Hepatocyte (in vitro differentiated cells): ENCODE measurements around the gene RHOF.

Experiments
- EZH2 ChIP-seq: fragments of 200-600 bp; sonication (generic); IDR thresholded peaks from 2 replicates; pipeline ENCODE4 v1.6.1; 2016; ENCODE audit warnings: antibody characterized with exemption, mild to moderate bottlenecking, borderline replicate concordance
- EZH2phosphoT487 ChIP-seq: fragments of 200-600 bp; sonication (generic); IDR thresholded peaks from one replicate; pipeline ENCODE4 v1.6.1; 2018; ENCODE audit warnings: antibody characterized with exemption, mild to moderate bottlenecking, low read depth, moderate library complexity; ENCODE audit not compliant: unreplicated experiment, severe bottlenecking
- TF ChIP-seq, protein P1 (sequence below): fragments of 200-600 bp; sonication (generic); IDR thresholded peaks from 2 replicates; pipeline ENCODE4 v1.5.1; 2016; ENCODE audit warnings: antibody characterized with exemption, mild to moderate bottlenecking; ENCODE audit not compliant: poor library complexity

DNA sequence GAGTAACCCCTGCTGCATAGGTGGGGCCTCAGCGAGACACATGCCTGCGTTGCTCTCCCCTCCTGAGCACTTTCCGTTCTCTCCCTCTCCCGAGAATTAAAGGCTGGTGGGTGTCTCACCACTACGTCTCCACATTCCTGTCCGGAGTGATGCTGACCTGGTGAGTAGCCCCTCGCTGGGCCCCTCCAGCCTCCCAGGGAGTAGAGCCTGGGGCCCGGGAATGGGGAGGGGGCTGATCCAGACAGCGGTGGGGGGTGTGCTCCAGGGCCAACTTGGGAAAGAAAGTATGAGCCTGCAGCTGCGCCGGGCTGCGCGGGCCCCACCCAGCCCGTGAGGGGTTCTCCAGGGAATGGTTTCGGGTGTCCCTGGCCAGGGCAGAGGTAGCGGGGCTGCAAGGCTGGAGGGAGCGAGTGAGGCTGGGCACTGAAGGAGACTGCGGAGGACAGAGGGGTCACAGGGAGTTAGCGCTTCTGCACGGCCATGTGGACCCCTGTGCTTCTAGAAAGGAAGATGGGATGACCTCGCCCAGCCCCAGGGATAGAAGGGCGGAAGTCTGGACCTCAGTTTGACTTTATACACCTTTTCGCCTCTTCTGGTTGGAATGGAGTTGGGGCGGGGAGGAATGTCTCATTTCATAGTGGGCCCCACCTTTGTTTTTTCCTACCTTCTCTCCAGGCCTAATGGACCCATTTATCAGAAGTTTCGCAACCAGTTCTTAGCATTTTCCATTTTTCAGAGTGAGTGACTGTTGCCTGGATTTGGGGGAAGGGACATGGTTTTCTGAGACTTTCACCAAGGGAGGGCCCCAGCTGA lies 22.5 kb downstream of the RHOF start:
- TF ChIP-seq, protein P1, sequence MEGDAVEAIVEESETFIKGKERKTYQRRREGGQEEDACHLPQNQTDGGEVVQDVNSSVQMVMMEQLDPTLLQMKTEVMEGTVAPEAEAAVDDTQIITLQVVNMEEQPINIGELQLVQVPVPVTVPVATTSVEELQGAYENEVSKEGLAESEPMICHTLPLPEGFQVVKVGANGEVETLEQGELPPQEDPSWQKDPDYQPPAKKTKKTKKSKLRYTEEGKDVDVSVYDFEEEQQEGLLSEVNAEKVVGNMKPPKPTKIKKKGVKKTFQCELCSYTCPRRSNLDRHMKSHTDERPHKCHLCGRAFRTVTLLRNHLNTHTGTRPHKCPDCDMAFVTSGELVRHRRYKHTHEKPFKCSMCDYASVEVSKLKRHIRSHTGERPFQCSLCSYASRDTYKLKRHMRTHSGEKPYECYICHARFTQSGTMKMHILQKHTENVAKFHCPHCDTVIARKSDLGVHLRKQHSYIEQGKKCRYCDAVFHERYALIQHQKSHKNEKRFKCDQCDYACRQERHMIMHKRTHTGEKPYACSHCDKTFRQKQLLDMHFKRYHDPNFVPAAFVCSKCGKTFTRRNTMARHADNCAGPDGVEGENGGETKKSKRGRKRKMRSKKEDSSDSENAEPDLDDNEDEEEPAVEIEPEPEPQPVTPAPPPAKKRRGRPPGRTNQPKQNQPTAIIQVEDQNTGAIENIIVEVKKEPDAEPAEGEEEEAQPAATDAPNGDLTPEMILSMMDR: no peak
- no peak for TF ChIP-seq EZH2phosphoT487
- TF ChIP-seq EZH2: no peak
